CD4-positive, alpha-beta T cell treated with Interleukin-12 subunit alpha and Interleukin-12 subunit beta, for 1 hour (primary cell): ENCODE results near the gene ZC3H18.
"Not testable (repeated sequence)": the region's sequence is repeated elsewhere in the genome, so short reads cannot be mapped to it uniquely, and the experiment has no call there.

Experiments used
- DNase-seq: peaks from one replicate; pipeline ENCODE4 v3.0.0-alpha.2; 2020

Gene ZC3H18

DNA sequence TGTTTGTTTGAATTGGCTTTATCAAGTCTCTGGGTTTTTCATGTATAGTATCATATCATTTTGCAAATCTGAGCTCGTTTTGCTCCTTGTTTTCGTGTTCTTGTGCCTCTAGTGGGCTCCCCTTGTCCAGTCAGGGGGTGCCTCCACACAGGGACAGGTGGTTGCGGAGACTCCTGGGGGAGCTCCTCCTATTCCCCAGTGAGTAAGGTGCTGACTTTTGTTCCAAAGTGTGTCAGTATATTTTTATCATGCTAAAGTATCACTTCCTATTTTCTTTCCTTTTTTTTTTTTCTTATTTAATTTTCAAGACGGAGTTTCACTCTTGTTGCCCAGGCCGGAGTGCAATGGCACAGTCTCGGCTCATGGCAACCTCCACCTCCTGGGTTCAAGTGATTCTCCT is 37.9 kb downstream of the ZC3H18 start:
- no peak for DNase-seq

DNA sequence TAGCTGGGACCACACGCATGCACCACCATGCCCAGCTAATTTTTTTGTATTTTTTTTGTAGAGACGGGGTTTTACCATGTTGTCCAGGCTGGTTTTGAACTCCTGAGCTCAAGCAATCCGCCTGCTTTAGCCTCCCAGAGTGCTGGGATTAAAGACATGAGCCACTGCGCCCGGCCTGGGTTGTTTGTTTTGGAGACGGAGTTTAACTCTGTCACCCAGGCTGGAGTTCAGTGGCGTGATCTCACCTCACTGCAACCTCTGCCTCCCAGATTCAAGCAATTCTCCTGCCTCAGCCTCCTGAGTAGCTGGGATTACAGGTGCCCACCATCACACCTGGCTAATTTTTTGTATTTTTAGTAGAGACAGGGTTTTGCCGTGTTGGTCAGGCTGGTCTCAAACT is 39.2 kb downstream of the ZC3H18 start:
- not testable (repeated sequence) for DNase-seq

DNA sequence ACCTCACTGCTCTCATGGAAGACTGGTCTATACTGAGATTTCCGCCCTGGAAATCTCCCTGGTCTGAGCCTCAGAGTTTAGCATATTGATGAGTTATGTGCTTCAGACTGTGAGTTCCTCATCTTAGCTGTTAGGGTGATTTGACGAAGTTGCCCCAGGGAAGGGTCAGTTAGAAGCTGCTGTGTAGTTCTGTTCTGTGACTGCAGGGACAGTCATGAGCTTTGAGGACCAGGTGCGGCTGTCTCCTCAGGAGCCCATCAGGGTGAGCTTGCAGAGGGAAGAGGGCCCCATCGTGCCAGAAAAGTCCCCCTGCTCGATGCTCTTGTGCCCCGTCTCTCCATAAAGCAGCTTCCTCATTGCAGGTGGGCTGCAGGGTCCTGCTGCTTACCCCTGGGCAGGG is 39.9 kb downstream of the ZC3H18 start:
- DNase-seq: no peak

DNA sequence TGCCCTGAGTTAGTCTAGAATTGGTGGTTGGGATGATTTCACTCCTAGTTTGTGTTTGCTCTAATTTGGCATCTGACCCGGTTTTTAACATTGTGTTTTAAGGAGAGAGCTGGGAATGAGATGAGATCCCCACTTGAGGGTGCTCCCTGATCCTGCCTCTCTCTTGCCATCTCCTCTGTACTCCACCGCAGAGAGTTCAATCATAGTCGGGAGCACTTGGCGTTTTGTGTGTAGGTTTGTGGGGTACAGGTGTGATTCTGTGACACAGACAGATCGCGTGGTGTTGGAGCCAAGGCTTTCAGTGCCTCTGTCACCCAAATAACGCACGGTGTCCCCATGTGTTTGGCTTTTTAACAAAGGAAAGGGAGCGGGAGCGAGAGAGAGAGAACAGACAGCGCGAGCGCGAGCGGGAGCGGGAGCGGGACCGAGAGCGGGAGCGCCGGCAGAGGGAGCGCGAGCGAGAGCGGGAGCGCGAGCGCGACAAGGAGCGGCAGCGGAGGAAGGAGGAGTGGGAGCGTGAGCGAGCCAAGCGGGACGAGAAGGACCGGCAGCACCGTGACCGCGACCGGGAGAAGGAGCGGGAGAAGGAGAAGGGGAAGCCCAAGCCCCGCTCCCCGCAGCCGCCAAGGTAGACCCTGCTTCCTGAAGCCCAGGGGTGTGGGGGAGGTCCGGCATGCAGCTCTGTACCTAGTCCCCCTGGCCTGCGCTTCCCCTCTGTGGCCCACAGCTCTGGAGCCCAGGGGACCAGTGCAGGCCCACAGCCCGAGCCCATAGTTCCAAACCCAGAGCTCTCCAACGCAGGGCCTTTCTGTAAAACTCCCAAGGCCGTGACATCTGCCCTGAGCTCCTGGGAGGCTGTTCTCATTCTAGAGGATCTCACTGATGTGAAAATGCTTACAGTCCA is 41.0 kb downstream of the ZC3H18 start:
- DNase-seq: no peak

DNA sequence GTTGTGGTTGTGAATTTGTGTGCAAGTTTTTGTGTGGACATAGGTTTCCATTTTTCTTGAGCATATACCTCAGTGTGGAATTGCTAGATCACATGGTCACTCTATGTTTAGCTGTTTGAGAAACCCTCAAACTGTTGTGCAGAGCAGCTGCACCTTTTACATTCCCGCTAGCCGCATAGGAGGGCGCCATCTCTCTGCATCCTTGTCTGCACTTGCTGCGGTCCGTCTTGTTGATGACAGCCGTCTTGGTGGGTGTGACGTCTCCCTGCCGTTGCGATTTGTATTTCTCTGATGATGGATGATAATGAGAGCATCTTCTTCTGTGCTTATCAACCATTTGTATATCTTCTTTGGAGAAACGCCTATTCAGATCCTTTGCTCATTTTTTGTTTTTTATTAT is 43.1 kb downstream of the ZC3H18 start:
- DNase-seq: no peak

DNA sequence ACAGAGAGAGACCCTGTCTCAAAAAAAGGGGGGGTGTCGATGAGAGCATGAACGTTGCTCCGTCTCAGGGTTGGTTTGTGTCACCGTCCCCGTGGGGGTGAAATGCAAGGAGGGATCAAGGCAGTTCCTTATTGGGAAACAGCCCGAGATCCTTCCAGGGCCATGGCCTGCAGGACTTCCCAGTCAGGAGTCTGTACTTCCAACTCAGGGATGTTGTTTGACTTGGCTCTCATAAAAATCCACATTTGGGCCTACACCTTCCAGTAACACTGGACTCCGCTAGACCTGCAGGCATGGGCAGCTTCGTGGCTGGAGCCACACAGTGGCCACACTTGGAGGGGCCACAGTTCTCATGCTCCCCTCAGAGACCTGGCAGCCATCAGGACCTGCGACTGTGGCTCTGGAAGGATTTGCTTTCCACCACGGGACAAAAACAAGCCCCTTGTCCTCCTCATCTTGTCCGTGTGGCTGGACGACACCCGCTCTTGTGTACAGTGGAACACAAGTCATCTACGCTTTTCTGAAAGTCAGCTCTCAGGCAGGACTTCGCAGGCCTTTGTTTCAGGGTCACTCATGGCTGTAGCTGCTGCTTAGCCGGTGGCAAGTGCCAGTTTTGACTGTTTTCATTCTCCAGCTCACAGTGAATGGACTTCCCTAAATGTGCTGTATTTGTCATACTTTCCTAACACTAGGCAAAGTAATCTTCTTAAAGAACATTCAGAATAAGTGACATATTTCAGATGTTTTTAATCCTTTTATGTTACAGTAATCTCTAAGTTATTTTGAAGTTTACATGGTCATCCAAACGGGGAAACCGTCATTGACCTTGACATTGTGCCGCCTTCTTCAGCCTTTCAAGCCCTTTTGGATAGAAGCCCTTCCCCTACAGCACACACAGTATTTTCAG is 44.0 kb downstream of the ZC3H18 start:
- DNase-seq: no peak

DNA sequence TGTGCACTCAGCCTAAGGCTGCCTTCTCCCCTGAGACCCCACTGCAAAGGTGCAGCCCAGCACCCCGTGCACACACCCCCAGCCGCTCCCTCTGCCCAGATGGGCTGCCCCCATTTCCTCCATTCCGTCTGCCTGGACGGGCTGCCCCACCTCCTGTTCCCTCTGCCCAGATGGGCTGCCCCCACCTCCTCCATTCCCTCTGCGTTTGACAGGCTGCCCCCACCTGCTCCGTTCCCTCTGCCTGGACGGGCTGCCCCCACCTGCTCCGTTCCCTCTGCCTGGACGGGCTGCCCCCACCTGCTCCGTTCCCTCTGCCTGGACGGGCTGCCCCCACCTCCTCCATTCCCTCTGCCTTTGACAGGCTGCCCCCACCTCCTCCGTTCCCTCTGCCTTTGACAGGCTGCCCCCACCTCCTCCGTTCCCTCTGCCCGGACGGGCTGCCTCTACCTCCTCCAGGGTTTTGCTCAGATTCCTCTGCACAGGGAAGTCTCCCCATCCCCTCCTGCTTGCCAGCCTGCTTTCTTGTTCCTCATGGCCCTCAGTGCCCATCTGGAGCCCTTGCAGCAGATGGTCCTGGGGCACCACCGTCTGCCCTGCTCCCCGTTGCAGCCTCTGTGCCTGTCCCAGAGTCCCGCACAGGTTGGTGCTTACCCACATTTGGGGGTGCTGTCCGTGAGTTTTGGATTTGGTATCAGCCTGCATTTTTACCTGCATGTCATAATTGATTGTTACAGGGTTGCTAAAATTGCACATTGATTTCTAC is 44.8 kb downstream of the ZC3H18 start:
- no peak for DNase-seq

DNA sequence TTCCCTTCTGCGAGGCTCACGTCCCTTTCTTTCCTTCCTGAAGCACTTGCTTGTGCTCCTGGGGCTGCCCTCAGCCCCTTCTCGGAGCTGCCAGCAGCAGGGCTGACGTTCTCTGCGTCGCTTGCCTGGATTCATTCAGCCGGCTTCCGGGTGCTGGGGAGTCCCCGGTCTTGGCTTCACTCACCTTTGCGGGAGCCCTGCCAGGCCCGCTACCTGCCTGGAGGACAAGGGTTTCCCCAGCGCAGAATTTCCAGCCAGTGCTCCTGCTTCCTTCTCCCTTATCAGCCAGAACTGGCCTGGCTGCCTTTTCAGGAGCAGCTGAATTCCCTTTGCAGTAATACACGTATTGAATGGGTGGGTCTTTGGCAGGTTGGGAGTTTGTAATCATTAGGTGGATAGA is 46.1 kb downstream of the ZC3H18 start:
- DNase-seq: no peak

DNA sequence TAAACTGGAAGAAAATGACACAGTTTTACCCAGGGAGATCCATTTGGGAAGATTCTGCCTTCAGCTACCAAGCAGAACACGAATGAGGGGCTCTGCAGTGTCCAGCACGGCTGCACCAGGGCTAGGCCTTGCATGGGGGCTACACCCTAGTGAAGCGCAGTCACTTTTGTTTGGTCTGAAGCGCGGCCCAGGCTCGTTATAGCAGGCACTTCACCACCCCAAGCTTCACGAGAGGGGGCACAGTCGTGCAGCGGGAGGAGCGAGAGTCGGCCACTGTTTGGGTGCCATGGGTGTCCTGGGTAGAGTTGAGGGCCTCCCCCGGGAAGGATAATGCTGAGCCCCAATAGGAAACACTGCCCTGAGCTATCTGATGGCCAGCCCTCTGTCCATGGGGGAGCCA is 46.5 kb downstream of the ZC3H18 start:
- no peak for DNase-seq

DNA sequence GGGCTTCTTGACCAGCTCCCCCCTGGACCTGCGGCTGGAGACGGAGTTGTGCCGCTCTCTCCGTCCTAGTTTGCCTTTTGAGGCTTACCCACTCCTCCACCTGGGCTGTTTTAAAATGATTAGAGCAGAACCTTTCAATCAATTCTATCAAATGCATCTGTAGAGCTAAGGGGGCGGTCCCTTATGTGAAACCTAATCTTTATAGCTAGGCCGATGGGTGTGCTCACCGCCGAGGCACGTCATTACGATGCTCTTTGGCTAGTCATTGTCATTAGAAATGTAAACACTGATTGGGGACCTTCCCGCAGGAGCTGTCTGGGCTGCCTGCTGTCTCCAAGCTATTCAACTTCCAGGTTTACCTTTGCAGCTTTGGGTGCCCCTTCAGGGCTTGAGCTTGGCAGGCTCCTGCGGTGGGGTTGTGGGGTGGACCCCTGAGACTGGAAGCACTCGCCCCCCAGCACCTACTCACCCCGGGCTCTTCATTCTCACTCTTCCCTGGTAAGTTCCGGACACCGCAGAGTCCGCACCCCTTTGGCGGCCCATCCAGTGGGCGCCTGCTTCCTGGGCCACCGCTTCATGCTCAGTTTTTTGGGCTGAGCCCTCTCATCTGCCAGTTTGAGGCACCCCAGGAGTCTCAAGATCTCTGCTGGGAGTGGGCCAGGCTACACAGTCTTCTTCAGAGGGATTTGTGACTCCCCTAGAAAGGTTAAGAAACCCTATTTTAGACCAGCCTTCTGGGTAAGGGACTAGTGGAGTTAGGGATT is 47.2 kb downstream of the ZC3H18 start:
- no peak for DNase-seq

DNA sequence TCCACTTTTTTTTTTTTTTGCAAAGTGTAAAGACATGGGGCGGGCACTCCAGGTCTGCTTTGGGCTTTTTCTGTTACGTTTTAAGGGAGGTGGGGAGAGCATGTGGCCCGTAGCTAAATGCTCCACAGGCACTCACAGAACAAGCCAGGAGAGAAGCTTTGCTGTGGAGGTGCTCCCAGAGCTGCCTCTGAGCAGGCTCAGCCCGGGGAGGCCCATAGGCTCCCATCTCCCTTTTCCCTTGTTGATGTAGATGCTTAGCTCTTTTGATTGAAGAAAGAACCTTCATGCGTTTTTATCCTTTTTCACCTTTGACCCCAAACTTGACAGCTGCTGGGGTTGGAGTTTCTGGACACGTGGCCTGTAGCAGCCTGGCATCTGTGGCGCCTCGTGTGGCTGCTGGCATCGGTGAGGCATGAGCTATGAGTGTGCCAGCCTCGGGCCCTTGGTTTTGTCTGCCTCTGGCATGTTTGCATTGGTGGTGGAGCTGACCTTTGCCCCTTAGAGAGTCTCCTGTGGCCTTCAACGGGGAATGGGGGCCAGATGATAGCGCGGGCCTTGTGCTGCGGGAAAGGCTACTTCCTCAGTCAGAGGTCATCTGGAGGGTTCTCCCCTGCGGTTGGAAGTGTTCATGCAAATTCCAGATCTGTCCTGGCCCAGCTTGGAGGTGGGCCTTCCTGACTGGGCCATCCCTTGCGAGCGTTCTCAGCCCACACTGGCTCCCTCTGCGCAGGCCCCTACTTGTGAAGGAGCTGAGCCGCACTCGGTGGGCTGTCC is 48.2 kb downstream of the ZC3H18 start:
- no peak for DNase-seq

DNA sequence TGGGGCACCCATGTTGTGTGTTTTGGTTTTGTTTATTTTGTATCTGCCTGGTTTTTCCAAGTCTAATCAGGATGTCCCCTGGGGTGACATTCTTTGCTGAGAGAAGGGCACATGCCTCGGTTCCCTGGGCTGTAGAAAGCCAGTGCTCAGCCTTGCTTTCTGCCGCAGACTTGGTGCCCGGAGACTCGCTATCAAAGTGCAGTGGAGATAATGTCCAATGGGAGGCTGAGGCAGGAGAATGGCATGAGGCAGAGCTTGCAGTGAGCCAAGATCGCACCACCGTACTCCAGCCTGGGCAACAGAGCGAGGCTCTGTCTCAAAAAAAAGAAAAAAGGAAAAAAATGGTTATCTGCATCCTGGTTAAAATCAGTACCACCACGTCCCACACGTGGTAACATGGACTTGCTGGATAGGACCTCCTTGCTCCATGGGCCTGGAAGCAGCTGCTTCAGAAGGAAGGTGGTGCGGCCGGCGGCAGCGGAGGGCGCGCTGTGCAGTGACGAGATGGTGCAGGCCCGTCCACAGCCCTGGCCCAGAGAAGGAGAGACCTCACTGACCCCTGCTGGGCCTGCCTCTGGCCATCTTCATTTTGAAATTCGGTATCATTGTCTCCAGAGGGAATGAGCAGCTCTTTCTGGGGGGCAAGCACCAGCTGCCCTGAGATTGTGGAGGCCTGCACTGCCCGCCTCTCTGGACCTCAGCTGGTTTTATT is 48.9 kb downstream of the ZC3H18 start:
- DNase-seq: no peak

DNA sequence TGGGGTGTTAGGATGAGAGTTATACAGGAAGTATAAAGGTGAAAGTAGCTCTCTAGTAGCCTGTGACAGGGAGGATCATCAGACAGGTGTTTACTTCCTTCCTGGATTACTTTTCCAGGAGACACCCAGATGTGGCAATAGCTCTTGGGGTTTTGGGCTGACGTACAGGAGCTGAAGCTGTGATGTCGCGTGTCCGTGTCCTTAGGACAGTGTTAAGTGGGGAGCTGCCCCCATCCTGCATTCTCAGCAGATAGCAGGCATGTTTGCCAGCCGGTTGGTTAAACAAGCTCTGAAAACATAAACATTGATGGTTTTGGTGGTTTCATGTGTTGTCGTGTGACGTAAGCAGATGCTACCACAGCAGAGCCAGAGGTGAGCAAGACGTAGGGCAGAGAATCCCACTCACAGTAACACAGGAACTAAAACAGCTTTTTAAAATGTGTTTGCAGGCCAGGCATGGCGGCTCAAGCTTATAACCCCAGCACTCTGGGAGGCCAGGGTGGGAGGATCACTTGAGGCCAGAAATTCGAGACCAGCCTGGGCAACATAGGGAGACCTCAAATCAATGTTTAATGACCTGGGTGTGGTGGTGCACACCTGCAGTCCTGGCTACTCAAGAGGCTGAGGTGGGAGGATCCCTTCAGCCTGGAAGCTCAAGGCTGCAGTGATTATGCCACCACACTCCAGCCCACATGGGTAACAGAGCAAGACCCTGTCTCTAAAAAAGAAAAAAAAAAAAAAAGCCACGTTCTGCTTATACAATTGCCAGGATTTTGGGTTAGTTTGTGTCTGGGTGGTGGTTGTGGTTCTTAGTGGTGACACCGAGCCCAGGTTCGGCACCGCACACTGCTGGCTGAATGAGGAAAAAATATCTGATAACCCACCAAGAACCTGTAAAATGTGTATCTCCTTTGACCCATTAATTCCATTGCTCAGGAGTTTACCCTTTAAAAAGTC is 49.9 kb downstream of the ZC3H18 start:
- DNase-seq: peak; percentile 84

DNA sequence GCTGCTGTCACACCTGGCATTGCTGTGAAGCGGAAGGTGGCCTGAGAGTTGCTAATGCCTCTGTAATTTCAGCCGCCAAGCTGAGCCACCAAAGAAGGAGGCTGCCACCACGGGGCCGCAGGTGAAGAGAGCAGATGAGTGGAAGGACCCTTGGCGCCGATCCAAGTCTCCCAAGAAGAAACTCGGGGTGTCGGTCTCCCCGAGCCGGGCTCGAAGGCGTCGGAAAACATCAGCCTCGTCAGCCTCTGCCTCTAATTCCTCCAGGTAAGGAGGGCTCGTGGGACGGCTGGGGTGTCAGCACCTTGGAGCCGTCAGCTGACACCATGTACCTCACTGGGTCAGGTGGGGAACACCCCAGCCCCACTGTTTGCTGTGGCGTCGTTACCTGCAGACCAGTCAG is 51.9 kb downstream of the ZC3H18 start:
- no peak for DNase-seq

DNA sequence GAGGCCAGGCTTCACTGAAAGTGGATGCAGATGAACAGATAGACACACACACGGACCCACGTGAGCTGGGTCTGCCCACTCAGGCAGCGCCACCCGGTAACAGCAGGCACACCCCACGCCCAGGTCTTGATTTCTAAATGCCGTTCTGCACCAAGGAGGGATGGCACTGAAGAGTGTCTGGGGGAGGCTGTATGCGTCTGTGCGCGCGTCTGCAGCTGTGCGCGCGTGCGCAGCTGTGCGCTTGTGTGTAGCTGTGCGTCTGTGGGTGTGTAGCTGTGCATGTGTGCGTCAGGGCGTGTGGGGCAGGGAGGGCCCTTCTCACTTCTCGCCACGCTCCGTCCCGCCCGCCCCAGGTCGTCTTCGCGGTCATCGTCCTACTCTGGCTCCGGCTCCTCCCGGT is 52.7 kb downstream of the ZC3H18 start:
- no peak for DNase-seq

DNA sequence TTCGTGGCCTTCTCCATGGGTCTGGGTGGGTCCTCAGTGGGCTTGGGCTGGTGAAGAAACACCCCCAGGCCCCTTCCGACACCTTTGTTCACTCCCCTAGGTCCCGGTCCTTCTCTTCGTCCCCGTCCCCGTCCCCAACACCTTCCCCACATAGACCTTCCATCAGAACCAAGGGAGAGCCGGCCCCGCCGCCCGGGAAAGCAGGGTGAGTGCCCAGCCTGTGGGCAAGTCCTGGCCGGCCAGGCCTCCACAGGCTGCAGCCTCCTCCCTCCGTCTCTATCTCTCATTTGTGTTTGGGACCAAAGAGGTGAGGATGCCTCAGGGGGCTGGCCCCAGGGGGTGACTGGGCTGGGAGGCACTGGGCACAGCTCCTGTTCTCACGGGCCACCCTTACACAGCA is 53.7 kb downstream of the ZC3H18 start:
- no peak for DNase-seq

DNA sequence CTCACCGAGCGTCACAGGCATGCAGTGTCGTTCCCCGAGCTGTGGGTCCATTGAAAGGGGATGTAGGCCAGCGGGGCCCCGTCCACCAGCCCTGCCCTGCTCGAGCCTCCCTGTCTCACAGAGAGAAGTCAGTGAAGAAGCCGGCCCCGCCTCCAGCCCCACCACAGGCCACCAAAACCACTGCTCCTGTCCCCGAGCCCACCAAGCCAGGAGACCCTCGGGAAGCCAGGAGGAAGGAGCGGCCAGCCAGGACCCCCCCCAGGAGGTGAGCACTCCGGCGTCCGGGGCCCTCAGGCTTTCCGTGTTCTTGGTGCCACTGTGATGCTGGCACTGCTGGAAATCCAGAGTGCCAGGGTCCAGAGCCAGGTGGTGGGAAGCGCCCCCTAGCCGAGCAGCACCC is 54.3 kb downstream of the ZC3H18 start:
- no peak for DNase-seq

DNA sequence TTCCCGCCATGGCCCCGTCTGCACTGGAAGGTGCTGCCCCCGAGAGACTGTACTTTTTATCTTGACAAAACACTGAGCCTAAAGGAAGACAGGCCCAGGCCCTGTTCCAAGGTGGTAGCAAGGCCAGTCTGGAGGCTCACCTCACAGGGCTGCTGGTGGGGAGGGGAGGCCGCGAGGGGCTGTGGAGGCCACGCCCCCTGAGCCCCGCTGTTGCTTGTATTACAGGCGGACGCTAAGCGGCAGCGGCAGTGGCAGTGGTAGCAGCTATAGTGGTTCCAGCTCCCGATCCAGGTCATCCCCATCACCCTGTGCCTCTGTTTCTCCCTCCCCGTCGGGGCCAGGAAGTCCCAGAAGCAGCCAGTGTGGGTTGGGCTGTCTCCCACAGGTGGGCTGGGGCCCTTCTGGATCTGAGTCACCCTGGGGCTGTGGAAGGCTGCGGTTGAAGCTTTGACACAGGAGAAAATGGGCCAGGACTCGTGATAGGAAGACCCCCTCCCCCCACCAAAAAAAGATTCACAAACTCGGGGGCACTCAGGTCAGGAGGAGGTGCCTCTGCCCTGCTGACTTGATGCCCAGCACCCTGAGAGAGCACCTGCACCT is 54.9 kb downstream of the ZC3H18 start:
- no peak for DNase-seq

DNA sequence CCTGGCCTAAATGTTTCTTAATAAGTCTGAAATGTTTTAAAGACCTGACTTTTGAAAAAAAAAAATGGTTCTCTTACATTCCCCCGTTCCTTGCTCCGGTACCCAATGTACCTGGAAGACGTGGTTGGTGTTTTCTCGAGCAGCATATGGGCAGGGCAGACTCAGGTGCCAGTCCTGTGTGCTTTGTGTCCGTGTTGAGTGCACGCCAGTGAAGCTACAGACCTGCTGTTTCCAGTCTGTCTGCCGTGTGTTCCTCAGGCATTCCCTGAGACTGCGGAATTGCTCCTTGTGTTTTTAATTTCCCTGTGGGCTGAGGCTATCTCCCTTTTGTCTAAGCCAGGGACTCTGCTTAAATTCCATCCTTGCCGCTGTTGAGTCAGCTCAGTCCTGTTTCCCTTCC is 56.4 kb downstream of the ZC3H18 start:
- no peak for DNase-seq
